ENCODE measurements around the gene ATF7. TPM values are rescaled to one million over a fixed set of nuclear protein-coding genes. Genes with fewer than 3 reads are reported as not detected.
"Not testable (repeated sequence)": the region's sequence is repeated elsewhere in the genome, so short reads cannot be mapped to it uniquely, and the experiment has no call there.

ATF7 gene
- total RNA-seq, 1 donor from 2014 or later = 23.7 TPM

- DNase-seq = no peak
These were observed 144.1 kb downstream of the ATF7 start for GRCh38 chr12:53481939-53482586.

GRCh38 chr12:53481458-53481857 is 144.7 kb downstream of the ATF7 start:
- DNase-seq = not testable (repeated sequence)

- DNase-seq = no peak
These were observed 145.4 kb downstream of the ATF7 start for GRCh38 chr12:53480491-53481442.

- no peak for DNase-seq
These were observed 146.9 kb downstream of the ATF7 start for GRCh38 chr12:53479331-53479730.

- no peak for DNase-seq
These were observed 147.3 kb downstream of the ATF7 start for GRCh38 chr12:53478865-53479264.

GRCh38 chr12:53476769-53477209 is 149.4 kb downstream of the ATF7 start:
- no peak for DNase-seq

- no peak for DNase-seq
These were observed 151.4 kb downstream of the ATF7 start for GRCh38 chr12:53474819-53475218.

- DNase-seq = no peak
These were observed 152.1 kb downstream of the ATF7 start for GRCh38 chr12:53474077-53474476.

GRCh38 chr12:53472056-53472582 is 154.1 kb downstream of the ATF7 start:
- DNase-seq = no peak

- no peak for DNase-seq
These were observed 157.9 kb downstream of the ATF7 start for GRCh38 chr12:53468282-53468681.

GRCh38 chr12:53467880-53468279 is 158.3 kb downstream of the ATF7 start:
- DNase-seq = no peak

- no peak for DNase-seq
These were observed 159.1 kb downstream of the ATF7 start for GRCh38 chr12:53467082-53467481.

- no peak for DNase-seq
These were observed 159.5 kb downstream of the ATF7 start for GRCh38 chr12:53466640-53467039.

GRCh38 chr12:53465679-53466078 is 160.5 kb downstream of the ATF7 start:
- DNase-seq = no peak

GRCh38 chr12:53464685-53465418 is 161.3 kb downstream of the ATF7 start:
- DNase-seq = no peak

GRCh38 chr12:53463802-53464560 is 162.2 kb downstream of the ATF7 start:
- no peak for DNase-seq

GRCh38 chr12:53462935-53463334 is 163.2 kb downstream of the ATF7 start:
- DNase-seq = no peak

GRCh38 chr12:53461591-53461990 is 164.6 kb downstream of the ATF7 start:
- DNase-seq = no peak

GRCh38 chr12:53461059-53461458 is 165.1 kb downstream of the ATF7 start:
- no peak for DNase-seq

- DNase-seq = no peak
These were observed 167.1 kb downstream of the ATF7 start for GRCh38 chr12:53459097-53459496.
